ENCODE data around the gene SSH2. TPM values are rescaled to one million over a fixed set of nuclear protein-coding genes. Genes with fewer than 3 reads are reported as not detected.

Gene SSH2
- total and polyA plus RNA-seq, 8 donors: 8.4 to 19.1 (median 10.3) TPM

DNA sequence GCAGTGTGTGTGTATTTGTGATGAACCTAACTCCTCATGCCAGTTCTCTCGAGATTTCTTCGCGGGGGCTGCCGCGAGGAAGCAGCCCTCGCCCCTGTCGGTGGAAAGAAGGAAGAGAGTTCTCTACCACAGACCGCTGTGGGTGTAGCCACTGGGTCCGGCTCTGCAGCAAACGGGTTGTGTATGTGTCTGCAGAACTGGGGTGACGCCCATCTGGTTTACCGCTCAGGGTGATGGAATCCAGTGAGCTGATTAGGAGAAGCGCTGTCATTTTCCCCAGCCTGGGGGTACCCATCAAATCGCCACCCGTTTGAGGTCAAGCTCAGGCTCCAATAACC lies 315.0 kb downstream of the SSH2 start:
- 8 to 15% methylated on average over 15 of the region's 15 CpGs for WGBS, 2 donors
- no peaks in the 10 kb centered on the region for H3K27me3 ChIP-seq
- no peaks in the 10 kb centered on the region for H3K9me3 ChIP-seq
- TF ChIP-seq, protein P1, sequence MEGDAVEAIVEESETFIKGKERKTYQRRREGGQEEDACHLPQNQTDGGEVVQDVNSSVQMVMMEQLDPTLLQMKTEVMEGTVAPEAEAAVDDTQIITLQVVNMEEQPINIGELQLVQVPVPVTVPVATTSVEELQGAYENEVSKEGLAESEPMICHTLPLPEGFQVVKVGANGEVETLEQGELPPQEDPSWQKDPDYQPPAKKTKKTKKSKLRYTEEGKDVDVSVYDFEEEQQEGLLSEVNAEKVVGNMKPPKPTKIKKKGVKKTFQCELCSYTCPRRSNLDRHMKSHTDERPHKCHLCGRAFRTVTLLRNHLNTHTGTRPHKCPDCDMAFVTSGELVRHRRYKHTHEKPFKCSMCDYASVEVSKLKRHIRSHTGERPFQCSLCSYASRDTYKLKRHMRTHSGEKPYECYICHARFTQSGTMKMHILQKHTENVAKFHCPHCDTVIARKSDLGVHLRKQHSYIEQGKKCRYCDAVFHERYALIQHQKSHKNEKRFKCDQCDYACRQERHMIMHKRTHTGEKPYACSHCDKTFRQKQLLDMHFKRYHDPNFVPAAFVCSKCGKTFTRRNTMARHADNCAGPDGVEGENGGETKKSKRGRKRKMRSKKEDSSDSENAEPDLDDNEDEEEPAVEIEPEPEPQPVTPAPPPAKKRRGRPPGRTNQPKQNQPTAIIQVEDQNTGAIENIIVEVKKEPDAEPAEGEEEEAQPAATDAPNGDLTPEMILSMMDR (IDR thresholded peaks at IDR 0.05): no peak
- H3K36me3 ChIP-seq: no peaks in the 10 kb centered on the region
- H3K27ac ChIP-seq: no peak overlapping the region
- peak overlapping the region in 2 of 4 donors; percentile 22 to 42 for H3K4me3 ChIP-seq
- ATAC-seq (no peak), FAIRE-seq (no peak), DNase-seq (peak in 1 of 6 donors; percentile 58)
- peaks cover 15 to 25% (median 25%) of the 10 kb centered on the region in 3 donors for H3K4me1 ChIP-seq
- intact Hi-C loops (cut with DNase I): no loop called here

DNA sequence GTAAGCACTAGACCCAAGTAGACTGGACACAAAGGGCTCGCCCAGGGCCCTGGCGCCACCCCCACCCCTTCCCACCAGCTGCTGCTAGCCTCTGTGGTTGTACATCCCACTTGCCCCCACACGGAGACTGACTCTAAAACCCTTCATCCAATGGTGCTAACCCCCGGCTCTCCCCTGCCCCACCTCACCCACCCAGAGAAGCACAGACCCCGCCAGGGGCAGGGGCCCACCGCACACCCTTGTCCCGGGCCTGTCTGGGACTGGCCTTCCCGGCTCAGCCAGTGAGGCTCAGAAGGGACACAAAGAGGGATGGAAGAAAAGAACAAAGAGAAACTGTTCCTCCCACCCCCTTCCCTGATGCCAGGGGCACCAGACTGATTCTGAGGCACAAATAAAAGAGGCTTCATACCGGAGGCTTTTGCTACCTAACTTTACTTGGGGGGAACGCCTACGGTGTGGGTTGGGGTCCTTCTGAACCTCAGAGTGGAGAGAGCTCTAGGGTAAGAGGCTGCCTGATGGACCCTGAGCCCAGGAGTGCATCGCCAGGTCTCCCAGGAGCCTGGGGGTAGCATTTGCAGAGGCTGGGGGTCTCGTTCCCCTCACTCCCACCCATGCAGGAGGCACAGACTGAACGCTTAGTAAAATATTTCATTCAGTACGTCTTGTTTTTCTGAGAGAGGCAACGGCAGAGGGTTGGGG lies 315.5 kb downstream of the SSH2 start:
- no peaks in the 10 kb centered on the region for H3K9me3 ChIP-seq
- DNase-seq (peak in 3 of 6 donors; percentile 15 to 56 (median 30)), FAIRE-seq (no peak), ATAC-seq (no peak)
- WGBS, 2 donors: 32 to 38% methylated on average over 16 of the region's 16 CpGs
- H3K4me3 ChIP-seq: no peak overlapping the region
- no peaks in the 10 kb centered on the region for H3K36me3 ChIP-seq
- H3K27me3 ChIP-seq: no peaks in the 10 kb centered on the region
- TF ChIP-seq, protein P1 (IDR thresholded peaks at IDR 0.05): no peak
- peaks cover 15 to 25% (median 25%) of the 10 kb centered on the region in 3 donors for H3K4me1 ChIP-seq
- intact Hi-C loops (cut with DNase I): no loop called here
- H3K27ac ChIP-seq: no peak overlapping the region

DNA sequence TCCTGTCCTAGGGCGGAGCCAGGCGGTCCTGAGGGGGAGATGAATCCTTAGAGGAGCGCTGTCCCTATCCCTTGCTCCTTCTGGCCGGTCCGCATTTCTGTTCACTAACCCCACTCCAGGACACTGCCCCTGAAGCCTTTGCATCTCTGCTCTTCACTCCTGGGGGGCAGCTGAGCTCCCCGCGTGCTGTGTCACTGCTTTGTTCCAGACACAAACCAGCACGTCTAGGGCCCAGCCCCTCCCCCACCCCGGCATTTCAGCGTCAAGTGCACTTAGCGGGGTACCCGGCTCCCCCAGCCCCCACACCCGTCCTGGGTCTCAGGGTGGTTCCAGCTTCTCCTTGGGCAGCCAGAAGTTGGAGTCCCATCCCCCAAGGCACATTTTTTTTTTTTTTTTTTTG lies 316.2 kb downstream of the SSH2 start:
- no peak for FAIRE-seq
- WGBS, 2 donors: 11 to 14% methylated on average over 13 of the region's 13 CpGs
- peaks cover 15 to 25% (median 25%) of the 10 kb centered on the region in 3 donors for H3K4me1 ChIP-seq
- H3K36me3 ChIP-seq: no peaks in the 10 kb centered on the region
- DNase-seq: peak in 2 of 6 donors; percentile 16 to 45
- ATAC-seq: no peak
- TF ChIP-seq, protein P1 (IDR thresholded peaks at IDR 0.05): no peak
- intact Hi-C loops (cut with DNase I): no loop called here
- peak overlapping the region in 2 of 4 donors; percentile 23 to 45 for H3K4me3 ChIP-seq
- H3K27me3 ChIP-seq: no peaks in the 10 kb centered on the region
- H3K9me3 ChIP-seq: no peaks in the 10 kb centered on the region
- no peak overlapping the region for H3K27ac ChIP-seq

DNA sequence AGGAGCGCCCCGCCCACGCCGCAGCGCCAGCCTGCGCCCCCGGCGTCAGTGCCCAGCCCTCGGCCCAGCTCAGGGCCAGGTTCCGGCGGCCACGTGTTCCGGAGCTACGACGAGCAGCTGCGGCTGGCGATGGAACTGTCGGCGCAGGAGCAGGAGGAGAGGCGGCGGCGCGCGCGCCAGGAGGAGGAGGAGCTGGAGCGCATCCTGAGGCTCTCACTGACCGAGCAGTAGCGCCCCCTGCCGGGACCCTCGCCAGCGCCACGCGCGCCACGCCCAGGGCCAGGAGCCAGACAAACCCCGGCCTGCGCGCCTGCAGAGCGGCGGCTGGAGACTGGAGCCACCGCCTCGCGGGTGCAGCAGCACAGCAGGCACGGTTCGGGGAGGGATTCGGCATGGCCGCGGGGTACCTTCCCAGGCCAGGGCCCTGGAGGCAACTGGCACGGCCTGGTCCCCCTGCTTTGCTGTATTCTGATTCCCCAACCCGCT lies 316.6 kb downstream of the SSH2 start:
- intact Hi-C loops (cut with DNase I): no loop called here
- FAIRE-seq (no peak), DNase-seq (peak; percentile 82 to 98 (median 90)), ATAC-seq (peak; percentile 56 to 70 (median 66))
- Histone ChIP-seq H3K4me1 (peaks cover 15 to 25% (median 25%) of the 10 kb centered on the region in 3 donors), H3K27me3 (no peaks in the 10 kb centered on the region), H3K27ac (no peak overlapping the region), H3K4me3 (peak overlapping the region in 3 of 4 donors; percentile 23 to 45 (median 28)), H3K36me3 (no peaks in the 10 kb centered on the region), H3K9me3 (no peaks in the 10 kb centered on the region)
- TF ChIP-seq, protein P1 (IDR thresholded peaks at IDR 0.05): peak; percentile 79 to 93 (median 88)
- 1 to 5% methylated on average over 44 to 50 of the region's 50 CpGs for WGBS, 2 donors

Measured in pancreas (tissue), 10 donors.